Psoas muscle (tissue), 8 donors: ENCODE measurements around the gene MARCHF11. TPM values are rescaled to one million over a fixed set of nuclear protein-coding genes. Genes with fewer than 3 reads are reported as not detected.

Experiments used
- ATAC-seq, 4 donors: fragments of 200-7000 bp; cut with Tn5 transposase; one replicate each; pipeline ENCODE4 v1.9.1; 2020; ENCODE audit warnings: moderate library complexity in 3 of 4, mild to moderate bottlenecking in 2 of 4
- DNase-seq, 2 donors: peaks; one replicate each; pipeline ENCODE4 v3.0.0-alpha.2; 2020
- H3K27ac ChIP-seq: fragments of 200-600 bp; one replicate; pipeline ENCODE4 v1.8.0; 2022
- H3K27me3 ChIP-seq, 3 donors: fragments of 200-600 bp in 1 of 3; one replicate each; pipeline versions ENCODE4 v1.6.1 to v1.8.0; 2013 to 2022; ENCODE audit warnings: low read length in 2 of 3, mild to moderate bottlenecking in 2 of 3, moderate library complexity in 1 of 3; ENCODE audit not compliant: insufficient read depth in 3 of 3
- H3K36me3 ChIP-seq, 2 donors: fragments of 200-600 bp in 1 of 2; one replicate each; pipeline versions ENCODE4 v1.6.1 to v1.8.0; 2013 to 2022; ENCODE audit warnings: low read depth in 1 of 2, mild to moderate bottlenecking in 1 of 2, moderate library complexity in 1 of 2; ENCODE audit not compliant: insufficient read depth in 1 of 2
- H3K4me1 ChIP-seq: fragments of 200-600 bp; one replicate; pipeline ENCODE4 v1.8.0; 2022
- H3K4me3 ChIP-seq: fragments of 200-600 bp; one replicate; pipeline ENCODE4 v1.8.0; 2022; ENCODE audit warnings: mild to moderate bottlenecking
- H3K9me3 ChIP-seq: fragments of 200-600 bp; one replicate; pipeline ENCODE4 v1.8.0; 2022
- WGBS, 3 donors: extraction: QIAGEN DNeasy Blood & Tissue Kit; methylation state at CpG; one replicate each; pipeline versions ENCODE4 v1.1.6 to v1.1.7; 2013; 5-methylcytosine and 5-hydroxymethylcytosine counted together
- intact Hi-C, 2 donors: fragments of 100-400 bp; cut with DNase I; formaldehyde crosslinking; loops; one replicate each; pipeline versions ENCODE4 v1.11.0 to v1.14.2; 2022
- polyA plus RNA-seq, 3 donors: library from polyadenylated mRNA; stranded (reverse); fragments of 200-250 nt; gene quantifications; one replicate each; pipeline ENCODE4 v1.2.3, GENCODE V29; 2013
- total RNA-seq, 4 donors: library from RNA; stranded (reverse); fragmentation: NEBNext Ultra II Directional in 2 of 4; extraction: Animal tissue kit (Norgen Biotek cat#: 25700) in 2 of 4; gene quantifications; one replicate each; pipeline versions ENCODE4 v1.2.1 to v1.2.4, GENCODE V29; 2021 to 2023
- TF ChIP-seq, protein P1 (sequence below): fragments of 200-600 bp; IDR thresholded peaks from one replicate; pipeline ENCODE4 v1.8.0; 2022; ENCODE audit warnings: antibody characterized with exemption
- donor health status: healthy with polysubstance abuse.
- donor health status: DM: no; HTN: no; CAD: no; lungs with moderate emphysema.
- donor health status: Bipolar disorder and iron deficiency.
- donor health status: healthy.
- donor health status: DM: yes; HTN: yes; CAD: no.
- donor health status: DM: no; HTN: no; CAD: no.
- donor health status: DM: no; HTN: no; CAD: no.
- donor health status: DM: yes; HTN: yes; CAD: no.

Gene MARCHF11
- total and polyA plus RNA-seq, 7 donors, result not detected

DNA sequence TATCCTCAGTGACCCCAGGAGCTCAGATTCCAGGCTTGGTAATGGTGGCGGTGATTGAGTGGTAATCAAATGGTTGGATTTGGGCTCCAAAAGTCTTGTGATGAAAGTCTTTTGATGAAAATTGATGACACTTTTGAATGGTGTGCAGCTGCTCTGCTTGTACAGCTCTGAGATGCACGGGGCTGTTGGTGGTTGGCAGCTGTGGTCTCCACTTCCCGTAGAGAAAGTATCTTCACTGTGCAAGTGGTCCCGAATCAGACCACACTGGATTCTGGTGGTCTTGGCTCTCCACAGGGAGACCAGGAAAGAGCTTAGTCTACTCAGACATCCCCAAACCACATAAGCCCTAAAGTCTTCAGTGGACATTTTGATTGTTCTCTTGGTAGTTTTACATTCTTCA is 96.6 kb downstream of the MARCHF11 start:
- Histone ChIP-seq H3K4me3 (no peak overlapping the region), H3K9me3 (no peaks in the 10 kb centered on the region), H3K27ac (no peak overlapping the region), H3K4me1 (no peaks in the 10 kb centered on the region), H3K36me3 (no peaks in the 10 kb centered on the region), H3K27me3 (no peaks in the 10 kb centered on the region)
- WGBS, 3 donors, result 71 to 80% (median 76%) methylated on average over 4 of the region's 4 CpGs
- intact Hi-C loops, result no loop called here
- ATAC-seq, result no peak
- TF ChIP-seq, protein P1, sequence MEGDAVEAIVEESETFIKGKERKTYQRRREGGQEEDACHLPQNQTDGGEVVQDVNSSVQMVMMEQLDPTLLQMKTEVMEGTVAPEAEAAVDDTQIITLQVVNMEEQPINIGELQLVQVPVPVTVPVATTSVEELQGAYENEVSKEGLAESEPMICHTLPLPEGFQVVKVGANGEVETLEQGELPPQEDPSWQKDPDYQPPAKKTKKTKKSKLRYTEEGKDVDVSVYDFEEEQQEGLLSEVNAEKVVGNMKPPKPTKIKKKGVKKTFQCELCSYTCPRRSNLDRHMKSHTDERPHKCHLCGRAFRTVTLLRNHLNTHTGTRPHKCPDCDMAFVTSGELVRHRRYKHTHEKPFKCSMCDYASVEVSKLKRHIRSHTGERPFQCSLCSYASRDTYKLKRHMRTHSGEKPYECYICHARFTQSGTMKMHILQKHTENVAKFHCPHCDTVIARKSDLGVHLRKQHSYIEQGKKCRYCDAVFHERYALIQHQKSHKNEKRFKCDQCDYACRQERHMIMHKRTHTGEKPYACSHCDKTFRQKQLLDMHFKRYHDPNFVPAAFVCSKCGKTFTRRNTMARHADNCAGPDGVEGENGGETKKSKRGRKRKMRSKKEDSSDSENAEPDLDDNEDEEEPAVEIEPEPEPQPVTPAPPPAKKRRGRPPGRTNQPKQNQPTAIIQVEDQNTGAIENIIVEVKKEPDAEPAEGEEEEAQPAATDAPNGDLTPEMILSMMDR, result no peak
- DNase-seq, result no peak

DNA sequence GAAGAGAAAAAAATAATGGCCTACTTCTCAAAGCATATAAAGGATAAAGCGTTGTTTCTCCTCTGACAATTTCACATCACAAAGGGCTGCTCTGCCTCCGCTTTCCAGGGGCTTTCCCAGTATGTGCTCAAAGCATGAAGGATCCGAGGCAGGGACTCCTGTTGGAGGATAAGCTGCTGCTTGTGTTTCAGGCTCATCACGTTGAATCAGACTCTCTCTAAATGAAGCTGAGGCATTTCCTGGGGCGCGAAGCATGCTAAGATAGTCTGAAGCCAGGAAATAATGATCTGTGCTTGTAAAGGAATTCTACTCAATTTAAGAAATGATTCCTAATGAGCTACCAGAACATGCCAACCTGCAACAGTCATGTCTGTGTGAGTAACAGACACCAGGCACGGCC is 97.5 kb downstream of the MARCHF11 start:
- TF ChIP-seq, protein P1, result no peak
- Histone ChIP-seq H3K27ac (no peak overlapping the region), H3K27me3 (no peaks in the 10 kb centered on the region), H3K36me3 (no peaks in the 10 kb centered on the region), H3K4me1 (no peaks in the 10 kb centered on the region), H3K9me3 (no peaks in the 10 kb centered on the region), H3K4me3 (no peak overlapping the region)
- 45 to 61% (median 51%) methylated on average over 7 of the region's 7 CpGs for WGBS, 3 donors
- intact Hi-C loops, result no loop called here
- ATAC-seq (no peak), DNase-seq (no peak)

DNA sequence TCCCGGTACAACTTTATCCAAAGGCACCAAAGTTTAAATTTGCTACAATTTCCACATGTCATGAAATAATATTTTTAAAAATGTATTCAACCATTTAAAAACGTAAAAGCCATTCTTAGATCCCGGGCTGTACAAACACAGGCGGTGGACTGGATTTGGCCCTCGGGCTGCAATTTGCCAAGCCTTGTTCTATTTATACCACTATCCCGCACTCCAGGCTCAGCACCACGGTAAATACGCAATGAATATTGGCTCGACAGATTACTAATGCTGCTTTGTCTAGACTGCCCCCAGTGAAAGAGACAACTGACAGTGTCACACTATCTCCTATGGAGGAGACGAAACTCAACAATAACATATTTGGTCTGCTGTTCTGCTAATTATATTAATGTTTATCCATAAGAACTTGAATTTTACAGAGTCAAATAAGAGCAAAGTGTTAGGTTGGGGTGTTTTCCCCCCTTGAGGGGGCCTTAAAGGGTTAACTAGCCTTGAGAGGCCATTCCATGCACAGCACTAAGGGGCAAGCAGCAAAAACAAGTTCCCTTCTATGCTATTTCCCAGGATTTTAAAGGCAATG is 98.1 kb downstream of the MARCHF11 start:
- no peaks in the 10 kb centered on the region for H3K36me3 ChIP-seq
- no peaks in the 10 kb centered on the region for H3K27me3 ChIP-seq
- no peaks in the 10 kb centered on the region for H3K4me1 ChIP-seq
- 81 to 85% (median 85%) methylated on average over 10 of the region's 10 CpGs for WGBS, 3 donors
- H3K9me3 ChIP-seq, result no peaks in the 10 kb centered on the region
- ATAC-seq (no peak), DNase-seq (no peak)
- TF ChIP-seq, protein P1, result no peak
- no peak overlapping the region for H3K4me3 ChIP-seq
- intact Hi-C loops, result no loop called here
- no peak overlapping the region for H3K27ac ChIP-seq

DNA sequence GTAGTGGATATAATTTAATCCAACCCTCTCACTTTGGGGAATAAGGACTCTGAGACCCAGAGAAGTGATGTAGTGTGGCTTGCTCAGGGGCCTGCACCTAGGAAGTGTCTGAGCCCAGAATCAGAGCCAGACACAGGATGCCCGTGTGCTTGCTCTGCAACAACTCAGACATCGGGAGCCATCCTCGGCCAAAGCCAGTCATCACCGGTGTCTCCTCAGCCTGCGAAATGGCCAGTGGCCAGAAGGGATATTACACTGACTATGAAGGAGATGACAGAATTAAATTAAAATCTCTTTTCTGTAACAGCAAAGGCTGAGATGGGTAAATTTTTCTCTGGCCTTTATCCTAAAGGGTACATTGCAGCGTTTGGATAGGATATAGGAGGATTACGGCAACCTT is 102.9 kb downstream of the MARCHF11 start:
- DNase-seq (no peak), ATAC-seq (no peak)
- intact Hi-C loops, result no loop called here
- no peaks in the 10 kb centered on the region for H3K36me3 ChIP-seq
- no peak overlapping the region for H3K27ac ChIP-seq
- no peak overlapping the region for H3K4me3 ChIP-seq
- 77 to 85% (median 84%) methylated on average over 7 of the region's 7 CpGs for WGBS, 3 donors
- H3K27me3 ChIP-seq, result no peaks in the 10 kb centered on the region
- no peaks in the 10 kb centered on the region for H3K4me1 ChIP-seq
- H3K9me3 ChIP-seq, result no peaks in the 10 kb centered on the region
- TF ChIP-seq, protein P1, result no peak

DNA sequence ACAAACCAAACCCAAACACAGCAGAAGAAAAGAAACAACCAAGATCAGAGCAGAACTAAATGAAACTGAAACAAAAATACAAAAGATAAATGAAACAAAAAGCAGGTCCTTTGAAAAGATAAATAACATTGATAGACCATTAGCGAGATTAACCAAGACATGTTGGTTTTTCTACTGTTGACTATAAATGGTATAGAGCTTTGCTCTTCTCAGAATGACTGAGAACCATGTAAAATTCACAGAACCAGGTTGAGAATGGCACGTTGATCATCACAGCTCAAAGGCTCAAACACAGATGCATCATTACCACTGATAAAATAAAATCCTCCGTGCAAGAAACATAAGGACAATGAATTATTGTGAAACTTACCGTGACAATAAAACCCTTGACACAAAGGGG is 105.2 kb downstream of the MARCHF11 start:
- TF ChIP-seq, protein P1, result no peak
- DNase-seq (no peak), ATAC-seq (no peak)
- Histone ChIP-seq H3K36me3 (no peaks in the 10 kb centered on the region), H3K27ac (no peak overlapping the region), H3K27me3 (no peaks in the 10 kb centered on the region), H3K9me3 (no peaks in the 10 kb centered on the region), H3K4me3 (no peak overlapping the region), H3K4me1 (no peaks in the 10 kb centered on the region)
- intact Hi-C loops, result no loop called here
- WGBS, 3 donors, result 72 to 80% (median 72%) methylated on average over 4 of the region's 4 CpGs
